Small intestine (tissue), 7 donors: ENCODE results near the gene GMPPA. TPM values are rescaled to one million over a fixed set of nuclear protein-coding genes. Genes with fewer than 3 reads are reported as not detected.
A peak's percentile ranks its signal among the peaks of the same experiment; 100 is the strongest.

Source experiments
- DNase-seq, 2 donors: peaks; one replicate each; pipeline versions ENCODE4 v3.0.0 to v3.0.0-alpha.2; 2013
- FAIRE-seq: peaks from 2 replicates; lab custom pipeline; 2012; peaks lifted over from hg19 to GRCh38; lab: Jason Lieb, UNC
- H3K27ac ChIP-seq, 3 donors: one replicate each; pipeline ENCODE4 v1.5.1; 2013; ENCODE audit warnings: low read length in 2 of 3, mild to moderate bottlenecking in 2 of 3, control low read depth in 1 of 3, inconsistent platforms in 1 of 3, low read depth in 1 of 3, moderate library complexity in 1 of 3
- H3K27me3 ChIP-seq, 3 donors: one replicate each; pipeline ENCODE4 v1.6.1; 2013; ENCODE audit warnings: low read length in 3 of 3, inconsistent platforms in 1 of 3; ENCODE audit not compliant: control insufficient read depth in 3 of 3, insufficient read depth in 3 of 3
- H3K36me3 ChIP-seq, 3 donors: one replicate each; pipeline ENCODE4 v1.6.1; 2013; ENCODE audit warnings: low read length in 3 of 3, inconsistent platforms in 1 of 3, low read depth in 1 of 3, mild to moderate bottlenecking in 1 of 3, moderate library complexity in 1 of 3; ENCODE audit not compliant: control insufficient read depth in 3 of 3, insufficient read depth in 2 of 3
- H3K4me1 ChIP-seq, 3 donors: one replicate each; pipeline ENCODE4 v1.6.1; 2013; ENCODE audit warnings: low read length in 2 of 3, inconsistent platforms in 1 of 3, low read depth in 1 of 3, mild to moderate bottlenecking in 1 of 3, moderate library complexity in 1 of 3; ENCODE audit not compliant: control insufficient read depth in 3 of 3, insufficient read depth in 2 of 3
- H3K4me3 ChIP-seq, 3 donors: one replicate each; pipeline ENCODE4 v1.5.1; 2013; ENCODE audit warnings: low read length in 3 of 3, control low read depth in 1 of 3, inconsistent platforms in 1 of 3, low read depth in 1 of 3, mild to moderate bottlenecking in 1 of 3, moderate library complexity in 1 of 3
- H3K9me3 ChIP-seq, 2 donors: one replicate each; pipeline ENCODE4 v1.6.1; 2013; ENCODE audit warnings: low read depth in 1 of 2, low read length in 1 of 2; ENCODE audit not compliant: control insufficient read depth in 2 of 2, insufficient read depth in 1 of 2
- WGBS, 3 donors: extraction: QIAGEN DNeasy Blood & Tissue Kit; methylation state at CpG; one replicate each; pipeline ENCODE4 v1.1.7; 2013; 5-methylcytosine and 5-hydroxymethylcytosine counted together
- polyA plus RNA-seq, 4 donors: library from polyadenylated mRNA; stranded (reverse) in 3 of 4; unstranded in 1 of 4; fragments of 200-250 nt in 3 of 4; fragments of 120-200 nt in 1 of 4; gene quantifications; one replicate each; pipeline versions ENCODE4 v1.2.1 to v1.2.3, GENCODE V29; 2013
- donor health status: healthy with polysubstance abuse.
- donor health status: control.
- donor health status: control.
- donor health status: Bipolar disorder and iron deficiency.
- donor health status: healthy.

GMPPA gene
- polyA plus RNA-seq, 4 donors = 52.6 to 63.5 (median 61.3) TPM

- Histone ChIP-seq H3K9me3 (no peaks in the 10 kb centered on the region), H3K27ac (peak overlapping the region in 2 of 3 donors; percentile 84 to 96), H3K27me3 (no peaks in the 10 kb centered on the region), H3K4me1 (peaks cover 4 to 58% (median 5%) of the 10 kb centered on the region in 3 donors), H3K36me3 (peaks cover 3 to 46% (median 9%) of the 10 kb centered on the region in 3 donors), H3K4me3 (peak overlapping the region; percentile 3 to 81 (median 65))
- 1 to 20% (median 1%) methylated on average over 39 to 48 of the region's 48 CpGs for WGBS, 3 donors
- DNase-seq (peak; percentile 88 to 97), FAIRE-seq (no peak)
Observed at GRCh38 chr2:219541611-219542180, 43.0 kb downstream of the GMPPA start.

- peak in 1 of 2 donors; percentile 52 for DNase-seq
- Histone ChIP-seq H3K36me3 (peaks cover 3 to 50% (median 9%) of the 10 kb centered on the region in 3 donors), H3K9me3 (no peaks in the 10 kb centered on the region), H3K4me3 (peak overlapping the region; percentile 60 to 81 (median 65)), H3K27me3 (no peaks in the 10 kb centered on the region), H3K4me1 (peaks cover 4 to 56% (median 5%) of the 10 kb centered on the region in 3 donors), H3K27ac (peak overlapping the region; percentile 84 to 96 (median 96))
- 0 to 1% (median 0%) methylated on average over 34 to 66 of the region's 66 CpGs for WGBS, 3 donors
- FAIRE-seq = no peak
Observed at GRCh38 chr2:219542931-219543595, 44.4 kb downstream of the GMPPA start.

- DNase-seq (peak; percentile 95 to 99), FAIRE-seq (no peak)
- Histone ChIP-seq H3K4me3 (peak within 1 kb of the TSS; percentile 60 to 81 (median 65)), H3K4me1 (peaks cover 4 to 49% (median 5%) of the 10 kb centered on the region in 3 donors), H3K27ac (peak within 1 kb of the TSS; percentile 84 to 96 (median 96)), H3K36me3 (peaks cover 3 to 49% (median 9%) of the 10 kb centered on the region in 3 donors), H3K27me3 (no peaks in the 10 kb centered on the region), H3K9me3 (no peaks in the 10 kb centered on the region)
- WGBS, 3 donors = 0 to 1% (median 1%) methylated on average over 50 to 75 of the region's 75 CpGs
Observed at GRCh38 chr2:219543596-219544358, 45.1 kb downstream of the GMPPA start, which contains the start of the genes CHPF and TMEM198. CHPF (minus strand) TSS chr2:219543809; CDS start chr2:219543538, 271 bp downstream. TMEM198 (plus strand) TSS chr2:219544028; CDS start chr2:219544728, 700 bp downstream.

GRCh38 chr2:219544567-219544966, 45.9 kb downstream of the GMPPA start:
- Histone ChIP-seq H3K36me3 (peaks cover 2 to 49% (median 6%) of the 10 kb centered on the region in 3 donors), H3K4me1 (peaks cover 4 to 44% (median 5%) of the 10 kb centered on the region in 3 donors), H3K27ac (peak overlapping the region in 1 of 3 donors; percentile 84), H3K9me3 (no peaks in the 10 kb centered on the region), H3K4me3 (peak overlapping the region in 2 of 3 donors; percentile 65 to 81), H3K27me3 (no peaks in the 10 kb centered on the region)
- FAIRE-seq (no peak), DNase-seq (peak in 1 of 2 donors; percentile 26)
- WGBS, 3 donors = 40 to 53% (median 51%) methylated on average over 9 of the region's 9 CpGs

GRCh38 chr2:219545295-219545942, 46.7 kb downstream of the GMPPA start:
- Histone ChIP-seq H3K27ac (peak overlapping the region in 2 of 3 donors; percentile 84 to 88), H3K4me3 (peak overlapping the region in 2 of 3 donors; percentile 65 to 81), H3K4me1 (peaks cover 4 to 44% (median 5%) of the 10 kb centered on the region in 3 donors), H3K9me3 (no peaks in the 10 kb centered on the region), H3K27me3 (peaks cover 0 to 1% (median 0%) of the 10 kb centered on the region in 3 donors), H3K36me3 (peaks cover under 1 to 49% (median 5%) of the 10 kb centered on the region in 3 donors)
- no peak for FAIRE-seq
- DNase-seq = peak in 1 of 2 donors; percentile 57
- 51 to 81% (median 57%) methylated on average over 3 of the region's 3 CpGs for WGBS, 3 donors

GRCh38 chr2:219545943-219546352, 47.3 kb downstream of the GMPPA start:
- no peak for FAIRE-seq
- peak; percentile 90 to 92 for DNase-seq
- Histone ChIP-seq H3K36me3 (peaks cover 0 to 49% (median 3%) of the 10 kb centered on the region in 3 donors), H3K27ac (peak overlapping the region in 2 of 3 donors; percentile 84 to 88), H3K4me3 (no peak overlapping the region), H3K4me1 (peaks cover 4 to 45% (median 5%) of the 10 kb centered on the region in 3 donors), H3K9me3 (no peaks in the 10 kb centered on the region), H3K27me3 (peaks cover 0 to 6% (median 0%) of the 10 kb centered on the region in 3 donors)
- WGBS, 3 donors = 7 to 46% (median 28%) methylated on average over 4 of the region's 4 CpGs

GRCh38 chr2:219547621-219548020, 48.9 kb downstream of the GMPPA start:
- H3K4me3 ChIP-seq = no peak overlapping the region
- no peak overlapping the region for H3K27ac ChIP-seq
- no peaks in the 10 kb centered on the region for H3K9me3 ChIP-seq
- 95 to 97% (median 96%) methylated on average over 26 of the region's 26 CpGs for WGBS, 3 donors
- peaks cover 0 to 16% (median 0%) of the 10 kb centered on the region in 3 donors for H3K27me3 ChIP-seq
- H3K4me1 ChIP-seq = peaks cover 0 to 45% (median 4%) of the 10 kb centered on the region in 3 donors
- DNase-seq (no peak), FAIRE-seq (no peak)
- peaks cover 0 to 43% (median 3%) of the 10 kb centered on the region in 3 donors for H3K36me3 ChIP-seq
